ENCODE results near the gene ABHD12.

ABHD12 gene

GRCh38 chr20:25292176-25292891 lies 98.3 kb downstream of the ABHD12 start:
- H3F3A ChIP-seq (ENCODE audit: insufficient read depth): no peaks in the 10 kb centered on the region
- H2AFZ ChIP-seq (ENCODE audit: low read depth, low read length, severe bottlenecking): no peak overlapping the region
- no peaks in the 10 kb centered on the region for H3K36me3 ChIP-seq (ENCODE audit: low read length)
- no peaks in the 10 kb centered on the region for H3K9me2 ChIP-seq (replicated peaks; ENCODE audit: insufficient read depth, low read length)
- no peaks in the 10 kb centered on the region for H4K20me1 ChIP-seq (ENCODE audit: low read depth, low read length)
- no peaks in the 10 kb centered on the region for H3K9me3 ChIP-seq (ENCODE audit: insufficient read depth, low read length)
- no peak for TF ChIP-seq CTCF (IDR thresholded peaks at IDR 0.05; ENCODE audit: insufficient read depth, low read length, poor library complexity, severe bottlenecking)
- no peak overlapping the region for H3K9ac ChIP-seq (ENCODE audit: low read length)
- no peaks in the 10 kb centered on the region for H3K79me2 ChIP-seq (ENCODE audit: insufficient read depth, low read length)
- no peak overlapping the region for H3K27ac ChIP-seq (ENCODE audit: low read depth, low read length)
- no peak overlapping the region for H3K4me2 ChIP-seq (ENCODE audit: low read depth, low read length, poor library complexity, severe bottlenecking)
- no peaks in the 10 kb centered on the region for H3K27me3 ChIP-seq (ENCODE audit: low read length)
- no peak overlapping the region for H3K4me3 ChIP-seq (ENCODE audit: insufficient read depth, low read length, poor library complexity, severe bottlenecking)

GRCh38 chr20:25291432-25292133 lies 99.1 kb downstream of the ABHD12 start:
- H3K4me2 ChIP-seq (ENCODE audit: low read depth, low read length, poor library complexity, severe bottlenecking): no peak overlapping the region
- no peaks in the 10 kb centered on the region for H3F3A ChIP-seq (ENCODE audit: insufficient read depth)
- no peaks in the 10 kb centered on the region for H3K79me2 ChIP-seq (ENCODE audit: insufficient read depth, low read length)
- H3K36me3 ChIP-seq (ENCODE audit: low read length): no peaks in the 10 kb centered on the region
- no peaks in the 10 kb centered on the region for H3K27me3 ChIP-seq (ENCODE audit: low read length)
- H3K9ac ChIP-seq (ENCODE audit: low read length): no peak overlapping the region
- H3K4me3 ChIP-seq (ENCODE audit: insufficient read depth, low read length, poor library complexity, severe bottlenecking): no peak overlapping the region
- H3K9me2 ChIP-seq (replicated peaks; ENCODE audit: insufficient read depth, low read length): no peaks in the 10 kb centered on the region
- H2AFZ ChIP-seq (ENCODE audit: low read depth, low read length, severe bottlenecking): no peak overlapping the region
- no peaks in the 10 kb centered on the region for H4K20me1 ChIP-seq (ENCODE audit: low read depth, low read length)
- H3K27ac ChIP-seq (ENCODE audit: low read depth, low read length): no peak overlapping the region
- TF ChIP-seq CTCF (IDR thresholded peaks at IDR 0.05; ENCODE audit: insufficient read depth, low read length, poor library complexity, severe bottlenecking): no peak
- no peak for TF ChIP-seq EZH2phosphoT487 (conservative IDR thresholded peaks at IDR 0.05; ENCODE audit: low read length)
- no peaks in the 10 kb centered on the region for H3K9me3 ChIP-seq (ENCODE audit: insufficient read depth, low read length)

- H3K9ac ChIP-seq (ENCODE audit: low read length): no peak overlapping the region
- no peak overlapping the region for H3K27ac ChIP-seq (ENCODE audit: low read depth, low read length)
- no peaks in the 10 kb centered on the region for H3K27me3 ChIP-seq (ENCODE audit: low read length)
- no peak overlapping the region for H3K4me2 ChIP-seq (ENCODE audit: low read depth, low read length, poor library complexity, severe bottlenecking)
- no peaks in the 10 kb centered on the region for H3K36me3 ChIP-seq (ENCODE audit: low read length)
- no peaks in the 10 kb centered on the region for H3K9me3 ChIP-seq (ENCODE audit: insufficient read depth, low read length)
- no peak overlapping the region for H2AFZ ChIP-seq (ENCODE audit: low read depth, low read length, severe bottlenecking)
- H3K79me2 ChIP-seq (ENCODE audit: insufficient read depth, low read length): no peaks in the 10 kb centered on the region
- H3F3A ChIP-seq (ENCODE audit: insufficient read depth): no peaks in the 10 kb centered on the region
- no peaks in the 10 kb centered on the region for H4K20me1 ChIP-seq (ENCODE audit: low read depth, low read length)
- TF ChIP-seq EZH2phosphoT487 (conservative IDR thresholded peaks at IDR 0.05; ENCODE audit: low read length) (no peak), CTCF (IDR thresholded peaks at IDR 0.05; ENCODE audit: insufficient read depth, low read length, poor library complexity, severe bottlenecking) (no peak)
- H3K9me2 ChIP-seq (replicated peaks; ENCODE audit: insufficient read depth, low read length): no peaks in the 10 kb centered on the region
- H3K4me3 ChIP-seq (ENCODE audit: insufficient read depth, low read length, poor library complexity, severe bottlenecking): no peak overlapping the region
Measured at GRCh38 chr20:25290646-25291431, 99.8 kb downstream of the ABHD12 start.

Measured in SU-DHL-6 (cell line).